Astrocyte (in vitro differentiated cells and primary cell): Measurements from ENCODE around the gene ELMO1. TPM values are rescaled to one million over a fixed set of nuclear protein-coding genes. Genes with fewer than 3 reads are reported as not detected.

Experiments used
- DNase-seq: peaks from one replicate; pipeline ENCODE4 v3.0.0-alpha.2; 2010; ENCODE audit warnings: low read depth
- FAIRE-seq: peaks from 2 replicates; lab custom pipeline; 2011; peaks lifted over from hg19 to GRCh38; lab: Jason Lieb, UNC
- H2AFZ ChIP-seq: 2 replicates; pipeline ENCODE4 v1.6.0; 2012; ENCODE audit warnings: low read depth, low read length, inconsistent platforms
- H3K27ac ChIP-seq: 2 replicates; pipeline ENCODE4 v1.5.1; 2011; ENCODE audit warnings: low read depth, low read length, inconsistent platforms
- H3K27me3 ChIP-seq: 2 replicates; pipeline ENCODE4 v1.6.0; 2011; ENCODE audit warnings: low read length, inconsistent platforms; ENCODE audit not compliant: insufficient read depth
- H3K36me3 ChIP-seq: 2 replicates; pipeline ENCODE4 v1.5.1; 2011; ENCODE audit warnings: low read length, inconsistent platforms; ENCODE audit not compliant: insufficient read depth
- H3K4me1 ChIP-seq: 2 replicates; pipeline ENCODE4 v1.5.1; 2011; ENCODE audit warnings: low read length, inconsistent platforms; ENCODE audit not compliant: insufficient read depth
- H3K4me2 ChIP-seq: 2 replicates; pipeline ENCODE4 v1.6.0; 2012; ENCODE audit warnings: low read length, inconsistent platforms
- H3K4me3 ChIP-seq: 2 replicates; pipeline ENCODE4 v1.5.1; 2011; ENCODE audit warnings: low read depth, mild to moderate bottlenecking, low read length, inconsistent platforms; ENCODE audit not compliant: insufficient read depth
- H3K79me2 ChIP-seq: 2 replicates; pipeline ENCODE4 v1.6.0; 2012; ENCODE audit warnings: mild to moderate bottlenecking, low read length, inconsistent platforms; ENCODE audit not compliant: insufficient read depth
- H3K9ac ChIP-seq: 2 replicates; pipeline ENCODE4 v1.6.0; 2012; ENCODE audit warnings: mild to moderate bottlenecking, low read length, inconsistent platforms
- H3K9me3 ChIP-seq: 2 replicates; pipeline ENCODE4 v1.5.1; 2012; ENCODE audit warnings: low read depth, mild to moderate bottlenecking, low read length, inconsistent platforms; ENCODE audit not compliant: insufficient read depth
- H4K20me1 ChIP-seq: 2 replicates; pipeline ENCODE4 v1.6.0; 2012; ENCODE audit warnings: low read length, inconsistent platforms; ENCODE audit not compliant: insufficient read depth
- H3K27ac Mint-ChIP-seq: one replicate; pipeline ENCODE4 v1.8.0; 2021; ENCODE audit warnings: mild to moderate bottlenecking, mixed read lengths; ENCODE audit not compliant: unreplicated experiment
- H3K27me3 Mint-ChIP-seq: one replicate; pipeline ENCODE4 v1.8.0; 2021; ENCODE audit warnings: low read depth, mixed read lengths; ENCODE audit not compliant: unreplicated experiment
- H3K36me3 Mint-ChIP-seq: one replicate; pipeline ENCODE4 v1.8.0; 2021; ENCODE audit warnings: low read depth, mixed read lengths; ENCODE audit not compliant: unreplicated experiment
- H3K4me1 Mint-ChIP-seq: one replicate; pipeline ENCODE4 v1.8.0; 2021; ENCODE audit warnings: low read depth, mixed read lengths; ENCODE audit not compliant: unreplicated experiment
- H3K4me3 Mint-ChIP-seq: one replicate; pipeline ENCODE4 v1.8.0; 2021; ENCODE audit warnings: mild to moderate bottlenecking, moderate library complexity, mixed read lengths; ENCODE audit not compliant: unreplicated experiment
- H3K9me3 Mint-ChIP-seq: one replicate; pipeline ENCODE4 v1.8.0; 2021; ENCODE audit warnings: mild to moderate bottlenecking, mixed read lengths; ENCODE audit not compliant: unreplicated experiment
- CTCF ChIP-seq: IDR thresholded peaks from 2 replicates; pipeline ENCODE4 v1.5.1; 2011; ENCODE audit warnings: low read depth, mild to moderate bottlenecking, inconsistent platforms, low read length, moderate library complexity; ENCODE audit not compliant: insufficient read depth
- EZH2 ChIP-seq: IDR thresholded peaks from 2 replicates; pipeline ENCODE4 v1.6.1; 2012; ENCODE audit warnings: mild to moderate bottlenecking, low read length, inconsistent platforms; ENCODE audit not compliant: insufficient read depth
- total RNA-seq: library from RNA; stranded (reverse); gene quantifications from 2 replicates; pipeline ENCODE4 v1.2.1, GENCODE V29; 2021

The ELMO1 gene
- total RNA-seq, 1 donor from 2014 or later: 20.4 TPM

- Histone ChIP-seq H3K79me2 (no peaks in the 10 kb centered on the region), H3K36me3 (no peaks in the 10 kb centered on the region), H3K4me3 (no peak overlapping the region), H3K4me1 (no peaks in the 10 kb centered on the region), H3K27ac (no peak overlapping the region), H3K9ac (no peak overlapping the region), H2AFZ (no peak overlapping the region), H3K4me2 (no peak overlapping the region), H3K9me3 (peaks cover 9% of the 10 kb centered on the region), H3K27me3 (no peaks in the 10 kb centered on the region), H4K20me1 (no peaks in the 10 kb centered on the region)
- peaks cover 12% of the 10 kb centered on the region for H3K9me3 Mint-ChIP-seq
- TF ChIP-seq EZH2: no peak
- TF ChIP-seq CTCF: no peak
- no peak for DNase-seq
- no peak for FAIRE-seq
- H3K4me3 Mint-ChIP-seq: no peak overlapping the region
- peaks cover 9% of the 10 kb centered on the region for H3K4me1 Mint-ChIP-seq
- no peak overlapping the region for H3K27ac Mint-ChIP-seq
- H3K27me3 Mint-ChIP-seq: no peaks in the 10 kb centered on the region
- H3K36me3 Mint-ChIP-seq: peaks cover 8% of the 10 kb centered on the region
Observed at GRCh38 chr7:36951257-36951697, 497.4 kb downstream of the ELMO1 start.

GRCh38 chr7:36949711-36950600 is 498.7 kb downstream of the ELMO1 start:
- Mint-ChIP-seq H3K4me3 (no peak overlapping the region), H3K9me3 (peaks cover 12% of the 10 kb centered on the region), H3K27me3 (no peaks in the 10 kb centered on the region), H3K4me1 (peaks cover 9% of the 10 kb centered on the region), H3K27ac (no peak overlapping the region), H3K36me3 (peaks cover 8% of the 10 kb centered on the region)
- H3K79me2 ChIP-seq: no peaks in the 10 kb centered on the region
- DNase-seq (no peak), FAIRE-seq (no peak)
- H3K4me3 ChIP-seq: no peak overlapping the region
- H3K9me3 ChIP-seq: peaks cover 9% of the 10 kb centered on the region
- no peaks in the 10 kb centered on the region for H3K27me3 ChIP-seq
- no peak overlapping the region for H3K4me2 ChIP-seq
- no peaks in the 10 kb centered on the region for H4K20me1 ChIP-seq
- H2AFZ ChIP-seq: no peak overlapping the region
- H3K36me3 ChIP-seq: no peaks in the 10 kb centered on the region
- H3K4me1 ChIP-seq: no peaks in the 10 kb centered on the region
- no peak overlapping the region for H3K27ac ChIP-seq
- no peak overlapping the region for H3K9ac ChIP-seq
- TF ChIP-seq EZH2 (no peak), CTCF (no peak)

- FAIRE-seq (no peak), DNase-seq (no peak)
- no peak overlapping the region for H3K27ac Mint-ChIP-seq
- H3K36me3 Mint-ChIP-seq: peaks cover 8% of the 10 kb centered on the region
- H3K4me2 ChIP-seq: no peak overlapping the region
- TF ChIP-seq CTCF (no peak), EZH2 (no peak)
- no peaks in the 10 kb centered on the region for H3K4me1 ChIP-seq
- H3K9me3 Mint-ChIP-seq: peaks cover 24% of the 10 kb centered on the region
- no peak overlapping the region for H3K27ac ChIP-seq
- no peak overlapping the region for H3K9ac ChIP-seq
- H3K9me3 ChIP-seq: peaks cover 12% of the 10 kb centered on the region
- H4K20me1 ChIP-seq: no peaks in the 10 kb centered on the region
- no peak overlapping the region for H2AFZ ChIP-seq
- no peak overlapping the region for H3K4me3 ChIP-seq
- H3K27me3 ChIP-seq: no peaks in the 10 kb centered on the region
- no peaks in the 10 kb centered on the region for H3K79me2 ChIP-seq
- H3K36me3 ChIP-seq: no peaks in the 10 kb centered on the region
- no peak overlapping the region for H3K4me3 Mint-ChIP-seq
- H3K27me3 Mint-ChIP-seq: no peaks in the 10 kb centered on the region
- peaks cover 11% of the 10 kb centered on the region for H3K4me1 Mint-ChIP-seq
Observed at GRCh38 chr7:36946401-36946739, 502.3 kb downstream of the ELMO1 start.
